ENCODE results near the gene ADAMTS17.

GRCh38 chr15:100334456-100334855, 7.3 kb downstream of the ADAMTS17 start:
- TF ChIP-seq, protein P1, sequence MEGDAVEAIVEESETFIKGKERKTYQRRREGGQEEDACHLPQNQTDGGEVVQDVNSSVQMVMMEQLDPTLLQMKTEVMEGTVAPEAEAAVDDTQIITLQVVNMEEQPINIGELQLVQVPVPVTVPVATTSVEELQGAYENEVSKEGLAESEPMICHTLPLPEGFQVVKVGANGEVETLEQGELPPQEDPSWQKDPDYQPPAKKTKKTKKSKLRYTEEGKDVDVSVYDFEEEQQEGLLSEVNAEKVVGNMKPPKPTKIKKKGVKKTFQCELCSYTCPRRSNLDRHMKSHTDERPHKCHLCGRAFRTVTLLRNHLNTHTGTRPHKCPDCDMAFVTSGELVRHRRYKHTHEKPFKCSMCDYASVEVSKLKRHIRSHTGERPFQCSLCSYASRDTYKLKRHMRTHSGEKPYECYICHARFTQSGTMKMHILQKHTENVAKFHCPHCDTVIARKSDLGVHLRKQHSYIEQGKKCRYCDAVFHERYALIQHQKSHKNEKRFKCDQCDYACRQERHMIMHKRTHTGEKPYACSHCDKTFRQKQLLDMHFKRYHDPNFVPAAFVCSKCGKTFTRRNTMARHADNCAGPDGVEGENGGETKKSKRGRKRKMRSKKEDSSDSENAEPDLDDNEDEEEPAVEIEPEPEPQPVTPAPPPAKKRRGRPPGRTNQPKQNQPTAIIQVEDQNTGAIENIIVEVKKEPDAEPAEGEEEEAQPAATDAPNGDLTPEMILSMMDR (IDR thresholded peaks at IDR 0.05; ENCODE audit: low read depth, low read length): no peak
- TF ChIP-seq POLR2A (IDR thresholded peaks at IDR 0.05; ENCODE audit: extremely low read depth, insufficient read length): no peak
- TF ChIP-seq, protein P2, sequence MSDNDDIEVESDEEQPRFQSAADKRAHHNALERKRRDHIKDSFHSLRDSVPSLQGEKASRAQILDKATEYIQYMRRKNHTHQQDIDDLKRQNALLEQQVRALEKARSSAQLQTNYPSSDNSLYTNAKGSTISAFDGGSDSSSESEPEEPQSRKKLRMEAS (IDR thresholded peaks at IDR 0.05; ENCODE audit: low read depth, low read length): no peak
